Activated CD4-positive, alpha-beta T cell treated with anti-CD3 and anti-CD28 coated beads, Interleukin-2, amount 10 ng/mL, durations not matched to agents 7 days and 5 days (primary cell): Measurements from ENCODE around the gene AKT1. TPM values are rescaled to one million over a fixed set of nuclear protein-coding genes. Genes with fewer than 3 reads are reported as not detected.

ENCODE experiments used
- CTCF ChIA-PET: fragments of 350-600 bp; sonication (Branson Sonifier 250); formaldehyde crosslinking; loops from one replicate; lab custom pipeline; 2021; ENCODE audit warnings: antibody characterized with exemption; lab: Charles Lee
- POLR2A ChIA-PET: fragments of 350-600 bp; sonication (Branson Sonifier 250); formaldehyde crosslinking; loops from one replicate; lab custom pipeline; 2021; ENCODE audit warnings: antibody characterized with exemption; lab: Charles Lee
- DNase-seq: peaks from one replicate; pipeline ENCODE4 v3.0.0-alpha.2; 2020
- H3K27ac Mint-ChIP-seq: one replicate; pipeline ENCODE4 v1.8.0; 2021; ENCODE audit warnings: mild to moderate bottlenecking, moderate library complexity, mixed read lengths
- H3K27me3 Mint-ChIP-seq: one replicate; pipeline ENCODE4 v1.8.0; 2021; ENCODE audit warnings: mixed read lengths
- H3K36me3 Mint-ChIP-seq: one replicate; pipeline ENCODE4 v1.8.0; 2021; ENCODE audit warnings: low read depth, mixed read lengths
- H3K4me1 Mint-ChIP-seq: one replicate; pipeline ENCODE4 v1.8.0; 2021; ENCODE audit warnings: mixed read lengths
- H3K4me3 Mint-ChIP-seq: one replicate; pipeline ENCODE4 v1.8.0; 2021; ENCODE audit warnings: mild to moderate bottlenecking, moderate library complexity, mixed read lengths
- H3K9me3 Mint-ChIP-seq: one replicate; pipeline ENCODE4 v1.8.0; 2021; ENCODE audit warnings: mixed read lengths
- total RNA-seq, 2 experiments: library from RNA; stranded (reverse); gene quantifications; one replicate each; pipeline ENCODE4 v1.2.3, GENCODE V29; 2021

AKT1 gene
- total RNA-seq, 2 experiments from 2014 or later: 159 to 166 TPM

DNA sequence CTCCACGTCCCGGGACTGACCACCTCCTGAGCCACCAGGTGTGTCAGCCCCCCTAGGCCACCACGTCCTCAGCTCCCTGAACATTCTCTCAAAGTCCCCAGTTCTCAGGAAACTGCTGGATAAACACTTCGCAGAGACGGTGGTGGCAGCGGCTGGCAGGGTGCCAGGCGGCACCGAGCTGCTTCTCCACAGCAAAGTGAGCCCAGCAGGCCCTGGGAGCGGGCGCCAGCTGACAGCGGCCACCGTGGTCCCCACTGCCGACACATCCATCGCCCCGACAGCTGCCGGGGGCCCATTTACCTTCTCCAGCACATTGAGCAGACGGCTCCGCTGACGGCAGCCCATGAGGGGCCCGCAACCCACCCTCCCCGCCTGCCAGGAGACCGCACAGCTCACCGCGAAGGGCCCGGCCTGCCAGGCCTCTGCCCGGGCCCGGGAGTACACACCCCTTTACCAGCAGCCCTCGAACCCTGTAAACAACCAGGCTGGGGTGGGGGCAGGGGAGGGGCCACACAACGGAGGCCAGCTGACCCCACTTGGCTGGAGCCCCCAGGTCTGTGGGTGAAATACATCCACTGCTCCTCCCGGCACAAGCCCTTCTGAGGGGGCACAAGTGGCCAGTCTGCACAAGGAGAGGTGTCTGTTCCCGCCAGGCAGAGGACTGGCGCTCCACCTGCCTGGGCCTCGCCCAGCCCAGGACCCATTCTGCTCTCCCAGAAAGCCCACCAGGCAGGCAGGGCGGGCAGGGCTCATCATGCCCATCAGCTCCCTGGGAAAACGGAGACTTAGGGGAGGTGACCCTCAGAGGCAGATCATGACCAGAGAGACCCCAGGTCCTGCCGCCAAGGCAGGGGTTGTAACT, 10.5 kb downstream of the AKT1 start:
- no peaks in the 10 kb centered on the region for H3K27me3 Mint-ChIP-seq
- ChIA-PET POLR2A (no interaction called here), CTCF (interaction anchor here (0.9 to 1.1 kb wide), 2 partner anchors 17 to 33 kb away, joined by 3 to 5 read pairs; no protein-coding TSS in a partner anchor)
- no peaks in the 10 kb centered on the region for H3K9me3 Mint-ChIP-seq
- no peak overlapping the region for H3K4me3 Mint-ChIP-seq
- no peak overlapping the region for H3K27ac Mint-ChIP-seq
- no peak for DNase-seq
- no peaks in the 10 kb centered on the region for H3K36me3 Mint-ChIP-seq
- peaks cover 14% of the 10 kb centered on the region for H3K4me1 Mint-ChIP-seq

- H3K27ac Mint-ChIP-seq: no peak overlapping the region
- DNase-seq: no peak
- no peaks in the 10 kb centered on the region for H3K9me3 Mint-ChIP-seq
- POLR2A ChIA-PET: no interaction called here
- CTCF ChIA-PET: interaction anchor here (1.1 kb wide), 1 partner anchor 16 kb away, joined by 5 read pairs; no protein-coding TSS in a partner anchor
- no peaks in the 10 kb centered on the region for H3K27me3 Mint-ChIP-seq
- no peak overlapping the region for H3K4me3 Mint-ChIP-seq
- no peaks in the 10 kb centered on the region for H3K36me3 Mint-ChIP-seq
- H3K4me1 Mint-ChIP-seq: peaks cover 14% of the 10 kb centered on the region
Measured at GRCh38 chr14:104784218-104784568, 11.4 kb downstream of the AKT1 start.

DNA sequence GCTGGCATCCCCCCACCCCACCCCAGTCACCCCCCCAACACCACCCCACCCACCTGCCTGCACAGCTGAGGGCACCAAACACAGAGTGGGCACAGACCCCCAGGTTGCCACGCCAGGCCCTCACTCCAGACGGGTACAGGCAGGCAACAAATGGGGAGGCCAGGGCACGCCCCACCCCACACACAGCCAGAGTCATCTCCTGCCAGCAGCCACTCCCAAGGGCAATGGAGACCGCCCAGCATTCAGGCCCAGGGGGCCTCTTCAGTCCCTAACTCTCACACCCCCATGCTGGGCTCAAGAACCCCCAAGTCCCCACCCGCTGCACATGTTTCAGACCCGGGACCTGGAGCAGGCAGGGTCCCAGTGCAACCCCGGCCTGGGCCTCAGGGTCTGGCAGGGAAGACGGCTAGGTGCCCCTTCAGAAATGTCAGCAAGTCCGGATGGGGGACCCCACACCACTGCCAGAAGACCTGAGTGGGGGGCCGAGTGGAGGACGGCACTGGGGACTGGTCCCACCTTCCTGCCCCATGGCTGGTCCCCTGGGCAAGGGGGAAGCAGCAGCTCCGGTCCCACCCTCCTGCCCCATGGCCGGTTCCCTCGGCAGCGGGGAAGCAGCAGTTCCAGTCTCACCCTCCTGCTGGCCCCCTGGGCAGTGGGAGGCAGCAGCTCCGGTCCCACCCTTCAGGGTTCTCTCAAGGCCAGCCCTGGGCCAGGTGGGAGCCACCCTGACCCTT, 11.9 kb downstream of the AKT1 start:
- Mint-ChIP-seq H3K4me1 (peaks cover 14% of the 10 kb centered on the region), H3K27ac (no peak overlapping the region), H3K36me3 (no peaks in the 10 kb centered on the region), H3K4me3 (no peak overlapping the region), H3K27me3 (no peaks in the 10 kb centered on the region), H3K9me3 (no peaks in the 10 kb centered on the region)
- ChIA-PET POLR2A (no interaction called here), CTCF (no interaction called here)
- DNase-seq: no peak

- DNase-seq: no peak
- Mint-ChIP-seq H3K27ac (no peak overlapping the region), H3K9me3 (no peaks in the 10 kb centered on the region), H3K4me3 (no peak overlapping the region), H3K27me3 (no peaks in the 10 kb centered on the region), H3K4me1 (peaks cover 12% of the 10 kb centered on the region), H3K36me3 (no peaks in the 10 kb centered on the region)
- CTCF ChIA-PET: no interaction called here
- POLR2A ChIA-PET: no interaction called here
Measured at GRCh38 chr14:104782808-104783139, 12.8 kb downstream of the AKT1 start.

DNA sequence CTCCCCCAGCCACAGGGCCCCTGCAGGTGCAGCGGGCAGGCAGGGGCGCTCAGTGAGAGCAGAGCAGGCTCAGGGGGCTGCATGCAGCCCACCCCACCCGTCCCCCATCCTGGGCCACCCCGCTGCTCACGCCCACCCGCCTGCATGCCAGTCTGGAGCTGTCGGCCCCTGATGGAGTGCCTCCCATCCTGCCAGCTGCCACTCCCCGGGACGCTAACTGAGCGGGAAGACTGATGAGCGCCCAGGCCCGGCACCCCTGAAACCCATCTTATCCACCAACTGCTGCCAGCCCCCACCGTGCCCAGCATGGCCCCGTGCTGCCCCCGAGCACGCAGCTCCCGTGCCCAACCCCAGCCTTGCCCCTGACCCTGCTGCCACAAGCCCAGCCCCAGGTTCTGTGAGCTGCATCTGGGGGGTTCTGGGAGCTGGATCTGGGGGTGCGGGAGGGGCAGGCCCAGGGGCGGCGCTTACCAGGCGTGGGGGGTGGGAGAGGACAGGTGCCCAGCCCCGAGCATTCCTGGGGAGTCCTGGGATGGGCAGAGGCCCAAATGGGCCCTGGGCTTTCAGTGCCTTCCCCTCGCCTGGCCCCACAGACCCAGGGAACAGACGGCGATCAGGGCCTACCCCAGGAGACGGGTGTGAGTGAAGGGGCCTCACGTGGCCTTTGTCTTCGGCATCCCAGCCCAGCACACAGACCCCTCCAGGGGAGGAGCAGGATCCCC, 13.3 kb downstream of the AKT1 start:
- Mint-ChIP-seq H3K4me3 (no peak overlapping the region), H3K4me1 (peaks cover 12% of the 10 kb centered on the region), H3K27ac (no peak overlapping the region), H3K27me3 (no peaks in the 10 kb centered on the region), H3K9me3 (no peaks in the 10 kb centered on the region), H3K36me3 (peaks cover under 1% of the 10 kb centered on the region)
- ChIA-PET CTCF (no interaction called here), POLR2A (no interaction called here)
- no peak for DNase-seq

DNA sequence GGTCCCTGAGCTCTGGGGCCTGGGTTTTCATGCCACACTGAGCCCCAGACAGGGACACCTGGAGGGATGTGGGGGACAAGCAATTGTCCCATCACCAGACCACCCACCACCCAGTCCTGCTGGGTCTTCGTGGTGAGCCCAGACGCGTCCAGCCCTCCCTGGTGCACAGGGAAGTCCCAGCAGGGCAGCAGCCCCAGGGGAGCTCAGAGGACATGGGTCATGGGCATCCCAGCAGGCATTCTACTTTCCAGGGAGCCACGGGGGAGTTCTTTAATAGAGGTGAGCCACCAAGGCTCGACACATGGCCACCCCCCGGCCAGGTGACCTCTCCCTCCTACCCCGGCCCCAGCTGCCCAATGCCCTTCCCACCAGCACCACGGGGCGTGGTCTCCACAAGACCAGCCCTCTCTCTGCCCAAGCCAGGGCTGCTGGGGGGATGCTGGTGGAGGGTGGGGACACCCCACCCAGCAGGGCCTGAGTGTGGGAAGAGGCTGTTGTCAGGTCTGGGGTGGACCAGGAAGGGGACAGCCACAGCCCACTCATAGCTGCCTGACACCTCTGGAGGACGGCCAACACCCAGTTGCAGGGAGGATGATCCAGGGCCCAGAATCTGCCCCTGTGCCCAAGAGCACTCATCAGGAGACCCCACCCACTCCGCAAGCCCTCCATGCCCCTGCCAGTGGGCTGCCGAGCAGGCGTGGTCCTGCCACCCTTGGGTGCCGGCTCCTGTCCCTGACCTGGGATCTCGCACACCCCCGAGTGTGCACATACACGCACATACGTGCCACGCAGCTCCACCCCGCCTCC, 14.1 kb downstream of the AKT1 start:
- ChIA-PET POLR2A (no interaction called here), CTCF (no interaction called here)
- Mint-ChIP-seq H3K27me3 (no peaks in the 10 kb centered on the region), H3K27ac (no peak overlapping the region), H3K36me3 (peaks cover 7% of the 10 kb centered on the region), H3K9me3 (no peaks in the 10 kb centered on the region), H3K4me1 (peaks cover 8% of the 10 kb centered on the region), H3K4me3 (no peak overlapping the region)
- no peak for DNase-seq

DNA sequence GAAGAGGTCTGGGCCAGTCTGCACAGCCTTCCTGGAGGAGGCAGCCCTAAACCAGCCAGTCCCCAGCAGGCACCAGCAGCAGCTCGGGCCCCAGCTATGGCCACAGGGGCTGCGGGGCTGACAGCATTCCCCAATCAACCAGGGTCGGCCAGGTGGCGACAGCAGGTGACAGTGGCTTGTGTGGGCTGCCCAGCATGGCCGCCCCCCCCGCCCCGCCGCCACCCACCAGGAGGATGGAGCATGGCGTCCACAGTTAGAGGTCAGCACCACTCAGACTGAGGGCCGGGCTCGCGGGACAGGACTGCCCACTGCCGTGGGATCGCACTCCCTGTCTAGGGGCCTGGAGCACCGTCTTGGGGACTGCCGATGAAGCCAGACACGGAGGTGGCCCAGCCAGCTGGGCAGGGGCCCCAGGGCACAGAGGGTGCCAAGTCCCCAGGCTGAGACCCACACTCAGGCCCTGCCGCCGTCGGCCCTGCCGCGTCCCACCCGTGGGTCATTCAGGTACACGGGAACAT, 15.0 kb downstream of the AKT1 start:
- H3K36me3 Mint-ChIP-seq: peaks cover 13% of the 10 kb centered on the region
- H3K4me1 Mint-ChIP-seq: peaks cover 2% of the 10 kb centered on the region
- POLR2A ChIA-PET: no interaction called here
- no peak overlapping the region for H3K4me3 Mint-ChIP-seq
- no peaks in the 10 kb centered on the region for H3K9me3 Mint-ChIP-seq
- no peak overlapping the region for H3K27ac Mint-ChIP-seq
- CTCF ChIA-PET: no interaction called here
- no peak for DNase-seq
- H3K27me3 Mint-ChIP-seq: no peaks in the 10 kb centered on the region

- Mint-ChIP-seq H3K9me3 (no peaks in the 10 kb centered on the region), H3K27ac (no peak overlapping the region), H3K27me3 (no peaks in the 10 kb centered on the region), H3K36me3 (peaks cover 13% of the 10 kb centered on the region), H3K4me1 (no peaks in the 10 kb centered on the region), H3K4me3 (no peak overlapping the region)
- DNase-seq: no peak
- POLR2A ChIA-PET: no interaction called here
- CTCF ChIA-PET: interaction anchor here (1.1 to 1.2 kb wide), 2 partner anchors 9 to 11 kb away, joined by 4 to 5 read pairs; no protein-coding TSS in a partner anchor
Measured at GRCh38 chr14:104779776-104780512, 15.6 kb downstream of the AKT1 start.

DNA sequence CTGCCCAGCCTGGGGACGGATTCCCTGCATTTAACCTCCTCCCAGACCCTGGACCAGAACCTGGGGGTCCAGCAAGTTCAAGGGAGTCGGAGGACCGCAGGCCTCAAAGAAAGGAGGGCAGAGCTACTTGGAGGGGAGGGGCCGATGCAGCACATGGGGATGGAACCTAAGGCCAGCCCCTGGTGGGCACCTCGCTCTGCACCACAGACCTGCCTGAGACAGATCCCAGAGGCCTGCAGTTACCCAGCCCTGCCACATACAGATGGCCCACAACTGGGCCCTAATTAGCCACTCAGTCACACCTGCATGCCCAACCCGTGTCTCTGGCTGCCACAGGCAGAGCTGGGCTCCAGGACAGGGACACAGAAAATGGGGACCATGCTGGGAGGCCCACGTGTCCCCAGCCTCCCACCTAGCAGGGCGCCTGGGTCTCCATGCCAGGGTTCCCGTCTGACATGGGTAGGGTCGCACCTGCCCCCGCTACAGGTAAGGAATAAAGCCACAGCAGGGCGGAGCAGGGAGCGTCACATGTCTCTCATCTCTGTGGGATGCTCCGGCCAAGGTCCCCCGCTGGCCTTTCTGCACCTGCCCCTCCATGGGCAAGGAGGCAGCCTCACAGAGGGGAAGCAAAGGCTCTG, 16.7 kb downstream of the AKT1 start:
- ChIA-PET CTCF (interaction anchor here (1.1 to 1.2 kb wide), 2 partner anchors 8 to 10 kb away, joined by 4 to 5 read pairs; no protein-coding TSS in a partner anchor), POLR2A (no interaction called here)
- H3K27me3 Mint-ChIP-seq: no peaks in the 10 kb centered on the region
- peaks cover 13% of the 10 kb centered on the region for H3K36me3 Mint-ChIP-seq
- H3K9me3 Mint-ChIP-seq: no peaks in the 10 kb centered on the region
- no peak overlapping the region for H3K4me3 Mint-ChIP-seq
- DNase-seq: no peak
- H3K4me1 Mint-ChIP-seq: no peaks in the 10 kb centered on the region
- H3K27ac Mint-ChIP-seq: no peak overlapping the region

DNA sequence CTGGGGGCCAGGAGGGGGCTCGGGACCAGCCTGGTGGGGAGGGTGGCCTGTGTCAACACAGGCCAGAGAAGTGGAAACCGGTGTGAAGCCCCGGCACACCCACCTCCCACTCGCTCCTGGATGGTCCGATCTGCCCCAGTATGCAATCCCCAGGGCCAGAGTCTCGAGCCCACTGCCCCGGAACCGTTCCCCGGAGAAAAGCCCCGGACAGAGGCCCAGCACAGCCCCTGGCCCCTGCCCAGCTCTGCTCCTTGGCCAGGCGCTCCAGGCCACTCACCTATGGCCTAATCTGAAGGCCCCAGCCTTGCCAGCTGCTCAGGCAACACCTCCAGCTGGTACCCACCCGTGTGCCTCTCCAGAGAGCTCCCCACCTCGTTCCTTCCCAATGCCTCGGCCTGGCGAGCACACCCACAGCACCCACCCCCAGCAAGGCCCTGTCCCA, 17.7 kb downstream of the AKT1 start:
- no peaks in the 10 kb centered on the region for H3K4me1 Mint-ChIP-seq
- H3K9me3 Mint-ChIP-seq: no peaks in the 10 kb centered on the region
- H3K4me3 Mint-ChIP-seq: no peak overlapping the region
- H3K27ac Mint-ChIP-seq: no peak overlapping the region
- H3K36me3 Mint-ChIP-seq: peaks cover 15% of the 10 kb centered on the region
- DNase-seq: no peak
- ChIA-PET CTCF (no interaction called here), POLR2A (no interaction called here)
- no peaks in the 10 kb centered on the region for H3K27me3 Mint-ChIP-seq

DNA sequence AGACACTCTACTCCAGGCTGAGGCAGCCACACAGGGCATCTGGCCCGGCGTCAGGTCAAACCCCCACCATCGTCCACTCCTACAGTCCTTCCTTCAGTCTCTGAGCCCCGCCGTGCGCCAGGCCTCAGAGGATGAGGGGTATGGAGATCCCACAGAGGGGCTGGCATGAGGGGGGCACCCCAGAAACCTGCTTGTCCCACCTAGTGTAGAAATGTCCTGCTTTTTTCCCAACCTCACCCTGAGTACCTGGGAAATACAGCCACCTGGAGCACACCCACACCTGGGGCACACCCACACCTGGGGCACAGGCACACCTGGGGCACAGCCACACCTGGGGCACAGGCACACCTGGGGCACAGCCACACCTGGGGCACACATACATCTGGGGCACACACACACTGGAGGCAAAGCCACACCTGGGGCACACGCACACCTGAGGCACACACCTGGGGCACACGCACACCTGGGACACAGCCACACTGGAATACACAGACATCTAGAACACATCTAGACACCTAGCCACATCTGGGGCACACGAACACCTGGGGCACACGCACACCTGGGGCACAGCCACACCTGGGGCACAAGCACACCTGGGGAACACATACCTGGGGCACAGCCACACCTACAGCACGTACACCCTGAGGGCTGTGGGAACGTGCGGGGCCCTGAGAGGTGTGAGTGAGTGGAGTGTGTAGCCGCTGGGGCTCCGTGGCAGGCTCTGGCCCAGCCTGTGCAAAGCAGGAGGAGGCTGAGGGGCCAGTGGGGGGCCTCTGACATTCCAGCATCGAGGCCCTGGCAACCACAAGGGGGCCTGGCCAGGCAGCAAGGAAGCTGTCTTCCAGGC, 18.4 kb downstream of the AKT1 start:
- no peaks in the 10 kb centered on the region for H3K27me3 Mint-ChIP-seq
- H3K27ac Mint-ChIP-seq: peak overlapping the region; percentile 41
- ChIA-PET POLR2A (no interaction called here), CTCF (no interaction called here)
- no peak for DNase-seq
- no peaks in the 10 kb centered on the region for H3K4me1 Mint-ChIP-seq
- no peak overlapping the region for H3K4me3 Mint-ChIP-seq
- H3K36me3 Mint-ChIP-seq: peaks cover 21% of the 10 kb centered on the region
- H3K9me3 Mint-ChIP-seq: no peaks in the 10 kb centered on the region
